HG03066 (cell line): ENCODE results near the gene OLFM3.

Experiments used
- ATAC-seq: cut with Tn5 transposase; IDR thresholded peaks from one replicate; pipeline ENCODE4 v1.9.1; 2021; ENCODE audit warnings: low read depth; ENCODE audit not compliant: unreplicated experiment

The OLFM3 gene

DNA sequence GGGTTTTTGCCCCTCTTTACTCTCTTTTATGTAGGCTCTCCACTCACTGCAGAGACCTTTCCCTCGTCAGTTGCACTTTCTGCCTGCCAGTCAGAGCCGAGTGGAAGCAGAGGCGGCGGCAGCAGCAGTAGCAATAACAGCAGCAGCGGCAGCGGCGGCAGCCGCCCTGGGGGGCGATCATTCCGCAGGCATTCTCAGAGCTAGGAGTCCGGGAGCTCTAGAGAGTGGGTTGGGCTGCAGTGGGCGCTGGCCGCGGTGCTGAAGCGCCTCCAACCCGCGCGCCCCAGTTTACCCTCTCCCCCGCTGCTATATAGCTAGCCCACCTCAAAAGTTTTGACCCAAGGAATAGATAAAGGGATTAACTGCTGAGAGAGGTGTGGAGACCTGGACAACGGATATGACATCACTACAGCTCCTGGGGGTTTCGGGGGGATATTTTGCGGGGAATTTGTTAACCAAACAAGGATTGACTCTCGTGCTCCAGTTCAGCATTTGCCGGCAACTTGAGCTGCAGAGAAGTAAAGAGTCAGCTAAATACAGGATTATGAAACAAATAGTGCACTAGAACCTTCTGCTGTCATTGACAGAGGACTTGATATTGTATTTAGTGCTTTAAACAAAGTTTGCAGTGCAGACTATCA, at the start of gene OLFM3:
OLFM3 (minus strand) TSS at position 102 of the 641 bp plus-strand sequence.
- no peak for ATAC-seq

DNA sequence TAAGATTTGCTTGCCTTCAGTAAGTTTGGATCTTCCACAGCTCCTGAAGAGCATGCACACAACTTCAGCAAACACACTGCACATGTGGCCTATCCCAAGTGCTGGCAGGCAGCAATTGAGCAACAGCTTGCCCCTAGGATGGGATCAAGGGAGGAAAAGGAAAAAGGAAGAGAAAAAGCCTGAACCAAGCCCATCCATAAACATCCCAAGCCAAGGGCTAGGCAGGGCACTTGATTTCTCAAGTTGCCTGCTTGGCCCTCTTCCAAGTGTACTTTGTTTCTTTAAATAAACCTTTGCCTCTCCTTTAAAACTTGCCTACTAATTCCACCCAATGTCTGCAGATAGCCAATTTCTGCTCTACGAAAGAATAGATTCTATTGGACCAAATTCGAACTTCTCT, 49.0 kb upstream of the OLFM3 start:
- no peak for ATAC-seq

DNA sequence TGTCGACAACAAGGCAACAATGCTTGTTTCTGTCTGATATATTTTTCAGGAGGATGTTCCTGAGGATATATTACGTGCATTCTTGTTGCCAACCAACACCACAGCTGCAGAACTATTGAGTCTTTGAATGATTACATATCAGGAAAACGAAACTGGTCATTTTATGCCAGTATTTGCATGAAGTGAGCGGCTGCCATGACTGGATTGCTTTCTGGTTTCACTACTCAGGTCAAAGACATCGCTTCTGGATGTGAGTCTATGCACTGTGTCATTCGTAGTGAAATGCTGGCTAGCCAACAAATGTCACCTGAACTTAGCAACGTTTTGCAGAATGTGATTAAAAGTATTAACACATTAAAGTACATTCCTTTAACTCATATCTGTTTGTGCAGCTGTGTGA, 35.8 kb upstream of the OLFM3 start:
- ATAC-seq, result no peak

DNA sequence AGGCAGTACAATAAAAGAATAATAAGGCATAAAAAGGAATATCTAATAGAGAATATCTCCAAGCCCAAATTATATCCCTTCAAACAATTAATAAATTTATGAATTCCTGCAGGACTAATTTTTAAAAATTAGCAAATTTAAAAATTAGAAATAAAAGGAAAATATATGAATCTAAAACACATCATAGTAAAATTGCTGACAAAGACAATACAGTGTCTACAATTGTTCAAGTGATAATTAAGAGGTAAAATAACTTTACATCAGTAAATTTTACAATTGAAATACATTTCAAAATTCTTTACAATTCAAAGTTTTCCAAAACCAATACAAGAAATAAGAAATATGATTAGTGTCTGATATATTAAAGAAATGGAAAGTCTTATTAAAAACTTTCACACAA, 22.8 kb upstream of the OLFM3 start:
- no peak for ATAC-seq

DNA sequence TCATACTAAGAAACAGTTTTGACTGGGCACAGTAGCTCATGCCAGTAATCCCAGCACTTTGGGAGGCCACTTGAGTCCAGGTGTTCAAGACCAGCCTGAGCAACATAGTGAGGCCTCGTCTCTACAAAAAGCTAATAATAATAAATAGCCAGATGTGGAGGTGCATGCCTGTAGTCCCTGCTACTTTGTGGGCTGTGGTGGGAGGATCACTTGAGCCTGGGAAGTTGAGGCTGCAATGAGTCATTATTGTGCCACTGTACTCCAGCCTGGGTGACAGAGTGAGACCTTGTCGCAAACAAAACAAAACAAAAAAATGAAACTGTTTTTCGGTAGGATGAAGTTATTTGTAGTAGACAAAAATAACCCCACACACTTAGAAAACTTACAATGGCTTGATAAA, 19.0 kb upstream of the OLFM3 start:
- ATAC-seq, result no peak

DNA sequence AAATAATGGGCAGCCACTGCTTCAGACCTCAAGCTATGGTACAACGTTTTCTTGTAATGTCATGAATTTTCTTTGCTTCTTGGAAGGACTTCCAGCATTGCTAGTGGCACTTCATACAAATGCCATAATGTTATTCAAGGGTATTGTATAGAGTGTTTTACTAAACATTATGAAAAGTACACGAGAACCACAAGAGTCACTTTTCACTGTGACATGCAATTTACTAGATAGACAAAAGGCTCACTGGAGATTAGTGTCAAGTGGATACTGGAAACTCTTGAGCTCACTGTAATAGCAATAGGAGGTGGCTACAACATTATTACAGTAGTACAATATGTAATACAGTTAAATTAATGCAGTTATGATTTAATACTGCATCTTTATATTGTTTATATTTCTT, 5.3 kb upstream of the OLFM3 start:
- ATAC-seq, result no peak

DNA sequence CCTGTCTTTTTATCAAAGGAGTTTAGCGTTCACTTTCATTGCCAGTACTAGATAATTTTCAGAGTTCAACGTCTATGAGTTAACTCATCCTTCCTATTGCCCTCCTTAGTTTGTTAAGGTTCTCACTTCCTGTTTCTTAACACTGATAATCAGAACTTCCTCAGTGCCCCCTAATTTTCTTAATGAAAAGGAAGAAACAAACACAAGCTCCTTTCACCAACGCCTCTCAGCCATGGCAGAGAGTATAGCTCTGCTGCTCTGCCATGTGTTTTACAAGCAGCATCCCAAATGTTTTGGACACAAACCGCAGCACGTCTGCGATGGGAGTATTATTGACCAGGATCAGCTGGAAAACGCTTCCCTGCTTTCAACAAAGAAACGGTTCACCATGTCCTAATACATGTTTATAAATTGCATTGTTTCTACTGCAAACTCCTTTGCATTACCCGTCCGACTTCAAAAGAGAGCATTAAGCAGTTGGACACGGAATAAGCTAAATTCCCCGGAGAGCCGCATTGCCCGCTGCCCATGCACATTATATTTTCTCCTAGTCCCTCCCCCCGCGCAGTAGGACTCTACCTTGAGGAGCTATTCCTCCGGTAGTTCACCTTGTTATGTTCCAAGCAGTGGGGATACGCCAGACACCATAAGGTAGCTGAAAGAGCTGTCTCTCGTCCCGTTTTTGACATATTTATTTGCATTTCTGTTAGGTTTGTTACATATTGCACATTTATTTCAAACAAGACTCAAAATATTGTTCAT, 561 bp downstream of the OLFM3 start:
- no peak for ATAC-seq

DNA sequence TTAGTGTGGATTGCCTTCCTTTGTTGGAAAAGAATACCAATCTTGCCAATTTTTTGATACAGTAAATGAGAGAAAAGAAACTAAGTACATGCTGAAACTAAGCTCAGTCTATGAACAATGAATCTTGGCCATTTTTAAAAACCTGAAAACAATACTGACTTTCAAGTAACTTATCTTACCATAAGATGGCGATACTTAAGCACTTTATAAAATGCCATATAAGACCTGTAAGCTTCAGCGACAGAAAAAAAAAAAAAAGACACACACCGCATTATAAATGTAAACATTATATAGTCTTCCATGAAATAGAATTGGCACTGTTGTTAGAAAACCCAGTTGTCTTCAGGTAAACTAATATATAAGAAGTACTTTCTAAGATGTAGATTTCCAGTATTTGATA, 3.0 kb downstream of the OLFM3 start:
- no peak for ATAC-seq

DNA sequence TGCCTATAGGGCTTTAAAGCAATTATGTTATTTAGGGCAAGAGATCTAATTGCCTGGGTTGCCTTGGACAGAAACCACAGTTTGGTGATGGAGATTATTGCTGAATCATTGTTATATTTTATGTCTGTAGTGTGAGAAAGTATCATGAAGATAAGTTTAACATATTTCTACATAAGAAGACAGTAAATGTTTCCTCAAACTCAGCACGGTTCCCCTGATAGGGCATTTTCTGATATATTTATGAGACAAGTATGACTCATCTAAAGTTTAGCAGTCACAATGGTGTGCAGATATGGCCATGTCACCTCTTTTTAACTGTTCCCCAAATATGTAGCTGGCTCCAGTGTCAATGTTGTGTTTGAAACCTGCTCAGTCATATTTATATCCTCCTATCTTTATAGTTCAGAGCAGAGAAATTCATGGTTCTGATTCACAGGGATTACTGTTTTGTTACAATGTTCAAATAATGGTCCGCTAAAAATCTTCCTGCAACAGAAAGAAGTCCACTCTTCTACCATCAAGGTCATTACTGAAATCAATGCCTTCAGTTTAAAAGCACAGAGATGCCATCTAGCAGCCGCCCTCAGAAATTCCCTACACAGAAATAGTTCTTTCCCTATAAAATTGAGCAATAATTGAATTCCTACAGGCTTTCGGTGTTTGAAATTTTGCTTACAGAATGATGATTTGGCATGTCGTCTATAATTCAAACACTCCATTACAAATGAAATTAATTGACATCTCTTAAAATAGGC, 3.7 kb downstream of the OLFM3 start:
- no peak for ATAC-seq

DNA sequence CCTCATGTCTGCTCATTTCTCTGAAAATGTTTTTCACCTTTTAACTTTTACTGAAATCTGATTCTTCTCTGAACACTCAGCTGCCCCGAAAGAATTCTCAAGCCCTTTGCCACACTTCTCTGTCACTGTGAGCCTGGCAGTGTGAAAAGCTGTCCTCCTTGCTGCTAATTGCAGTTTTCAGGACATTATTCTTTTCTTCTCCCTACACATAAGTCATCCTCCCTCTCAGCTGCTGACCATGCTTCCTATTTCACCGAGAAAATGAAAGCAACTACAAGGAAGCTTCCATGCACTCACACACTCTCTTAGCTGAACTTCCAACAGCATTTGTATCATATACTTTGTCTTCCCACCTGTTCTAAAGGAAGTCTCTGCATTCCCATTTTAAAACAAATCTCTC, 15.8 kb downstream of the OLFM3 start:
- no peak for ATAC-seq

DNA sequence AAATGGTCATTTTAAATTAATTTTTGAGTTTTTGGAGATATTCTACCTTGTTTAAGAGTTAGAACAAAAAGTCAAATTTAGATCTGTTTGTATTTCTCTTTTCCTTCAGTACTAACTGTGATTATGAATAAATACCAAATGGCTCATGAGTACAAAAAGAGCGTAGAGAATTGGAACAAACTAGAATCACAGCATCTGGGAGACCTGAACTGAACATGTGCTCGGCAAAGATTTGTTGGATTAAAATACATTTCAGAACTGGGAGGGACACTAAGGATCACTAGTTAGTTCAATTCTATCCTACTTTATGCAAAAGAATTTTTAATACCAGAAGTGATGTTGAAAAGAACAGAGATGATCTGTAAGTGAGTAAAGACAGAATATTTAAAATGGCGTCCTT, 19.5 kb downstream of the OLFM3 start:
- no peak for ATAC-seq

DNA sequence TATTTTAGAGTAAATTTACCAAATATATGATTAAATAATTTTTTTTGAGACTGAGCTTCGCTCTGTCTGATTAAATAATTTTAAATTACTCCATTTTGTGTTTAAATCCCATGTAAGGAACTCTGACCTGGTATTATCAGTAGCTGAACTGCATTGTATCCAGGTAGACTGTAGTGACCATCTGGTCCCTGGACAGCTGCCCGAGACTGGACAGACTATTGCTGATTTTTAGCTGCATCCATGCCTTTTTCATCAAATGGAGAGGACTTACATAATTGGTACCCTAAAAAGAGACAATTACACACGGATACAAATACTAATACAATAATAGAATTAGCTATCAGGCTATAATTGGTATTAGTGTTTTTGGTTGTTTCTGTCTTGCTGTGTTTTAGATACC, 20.6 kb downstream of the OLFM3 start:
- no peak for ATAC-seq

DNA sequence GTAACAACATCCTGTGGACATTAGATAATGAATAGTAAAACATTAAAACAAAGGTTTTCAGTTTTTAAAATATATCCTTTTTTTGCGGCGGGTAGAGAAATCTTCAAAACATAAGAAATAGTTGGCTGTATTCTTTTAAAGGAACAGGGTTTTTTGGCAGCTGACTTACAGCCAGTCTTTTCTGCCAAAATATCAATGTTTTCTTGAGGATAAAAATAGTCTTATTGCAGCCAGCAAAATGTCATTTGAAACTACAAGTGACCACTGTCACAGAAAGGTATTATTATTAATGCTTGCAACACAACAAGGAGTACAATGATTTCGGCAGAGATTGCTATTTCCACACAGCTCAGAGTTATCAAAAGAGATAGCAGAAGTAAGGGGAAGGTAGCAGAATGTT, 21.4 kb downstream of the OLFM3 start:
- ATAC-seq, result no peak

DNA sequence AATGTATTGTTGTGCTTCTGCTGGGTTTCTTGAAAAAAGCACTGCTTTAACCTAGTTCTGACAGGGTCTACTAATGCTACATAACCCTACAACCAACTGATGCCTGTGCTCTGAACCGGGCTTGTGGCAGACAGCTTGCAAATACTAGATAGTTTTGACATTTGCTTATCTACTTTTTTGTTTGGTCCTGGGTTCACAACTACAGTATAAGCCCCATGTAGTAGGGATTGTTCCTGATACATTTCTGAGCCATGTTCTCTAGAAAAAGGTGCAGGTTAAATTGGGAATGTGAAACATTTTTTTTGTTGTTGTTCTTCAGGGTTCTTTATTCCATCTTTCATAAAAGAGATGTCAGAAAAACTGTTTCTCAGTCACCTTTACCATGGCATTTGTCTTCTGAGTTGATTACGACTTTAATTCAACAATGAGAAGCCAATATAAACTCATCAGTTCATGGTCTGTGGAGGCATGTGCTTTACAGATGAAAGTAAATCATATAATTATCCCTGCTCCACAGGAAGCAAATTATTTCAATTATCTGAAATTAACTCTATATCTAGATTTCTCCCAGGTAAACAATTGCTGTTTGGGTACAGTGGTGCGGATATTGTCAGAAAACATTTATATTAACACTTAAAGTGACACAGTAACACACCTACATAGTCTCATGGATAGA, 22.0 kb downstream of the OLFM3 start:
- ATAC-seq, result no peak

DNA sequence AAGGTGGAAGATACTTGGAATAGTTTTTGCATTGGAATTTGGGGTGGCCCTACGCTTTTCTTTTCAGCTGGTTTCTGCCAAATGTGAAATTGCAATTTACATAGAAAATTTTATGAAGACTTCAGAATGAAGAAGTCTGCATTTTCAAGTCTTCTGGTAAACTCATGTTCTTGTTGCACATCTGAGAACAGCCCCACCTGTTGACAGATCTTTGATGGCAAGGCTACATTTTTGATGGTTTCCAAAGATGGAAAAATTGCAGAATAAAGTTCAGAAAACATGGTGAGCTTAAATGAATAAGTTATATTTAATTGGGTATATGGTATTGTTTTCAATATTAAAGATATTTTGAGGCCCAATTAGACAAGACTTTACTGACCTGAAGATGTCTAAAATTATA, 25.4 kb downstream of the OLFM3 start:
- no peak for ATAC-seq

DNA sequence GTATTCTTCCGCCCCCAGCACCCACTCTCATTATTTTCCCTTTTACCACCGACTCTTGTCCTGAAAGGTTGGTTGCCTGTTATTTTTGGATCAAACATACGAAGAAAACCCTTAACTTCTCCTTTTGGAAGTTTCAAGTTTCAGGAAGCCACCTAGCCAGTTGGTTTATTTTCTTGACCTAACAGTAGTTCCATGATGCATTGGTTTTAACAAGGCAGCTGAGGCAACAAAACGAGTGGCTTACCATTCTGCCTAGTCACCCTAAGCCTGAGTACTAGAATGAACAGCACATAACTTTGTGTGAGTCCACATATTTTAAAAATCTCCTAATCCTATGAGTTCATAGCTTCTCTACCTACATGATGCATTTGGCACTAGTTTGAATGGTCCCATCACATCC, 28.9 kb downstream of the OLFM3 start:
- no peak for ATAC-seq

DNA sequence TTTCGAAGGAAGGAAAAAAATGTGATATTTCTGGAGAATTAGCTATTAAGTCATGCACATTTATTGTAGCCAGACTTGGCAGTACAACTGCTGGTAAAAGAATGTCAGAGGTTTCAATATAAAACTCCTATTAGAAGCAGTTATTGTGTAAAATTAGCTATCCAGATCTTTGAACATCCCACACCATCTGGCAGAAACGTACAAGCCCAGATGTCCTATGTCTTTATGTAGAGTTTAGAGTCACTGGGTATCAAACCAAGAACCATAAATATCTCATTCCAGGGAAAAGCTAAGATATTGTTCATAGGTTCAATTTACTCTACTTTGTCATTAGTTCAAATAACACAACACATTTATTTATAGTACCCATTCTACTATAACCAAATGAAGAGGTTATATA, 31.4 kb downstream of the OLFM3 start:
- ATAC-seq, result no peak

DNA sequence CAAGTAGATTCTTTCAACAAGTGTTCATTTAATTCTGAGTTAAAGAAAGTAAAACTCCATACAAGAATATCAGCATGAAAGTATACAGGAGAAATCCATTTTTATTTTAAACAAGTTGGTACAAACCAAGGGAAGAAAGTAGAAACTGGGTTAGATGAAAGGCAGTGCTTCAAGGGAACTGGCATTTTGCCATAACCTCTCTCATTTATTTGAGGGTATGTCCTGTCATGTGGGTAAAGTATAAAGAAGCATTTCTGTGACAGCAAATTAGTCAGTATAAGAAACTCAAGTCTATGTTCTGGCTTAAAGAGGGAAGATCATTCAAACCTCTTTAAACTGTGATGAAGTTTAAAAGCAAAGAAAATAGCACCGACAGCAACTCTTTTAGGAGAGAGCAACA, 32.0 kb downstream of the OLFM3 start:
- ATAC-seq, result no peak

DNA sequence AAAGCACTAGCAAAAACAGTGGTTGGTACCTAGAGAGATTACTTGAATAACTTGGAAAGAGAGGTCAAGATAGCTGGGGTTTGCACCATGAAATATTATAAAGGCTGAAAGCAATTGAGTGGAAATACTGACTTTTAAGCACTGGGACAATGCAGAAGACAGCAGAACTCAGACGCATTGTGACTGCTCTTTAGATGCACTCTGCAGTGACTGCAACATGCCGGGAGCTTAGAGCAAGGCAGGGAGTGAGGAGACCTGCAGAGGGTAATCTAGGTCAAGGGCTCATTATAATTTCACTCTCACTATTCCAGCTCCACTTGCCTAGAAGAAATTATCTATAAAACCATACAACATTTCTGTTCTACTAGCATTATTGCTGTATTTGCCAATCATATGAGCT, 36.6 kb downstream of the OLFM3 start:
- ATAC-seq, result no peak

DNA sequence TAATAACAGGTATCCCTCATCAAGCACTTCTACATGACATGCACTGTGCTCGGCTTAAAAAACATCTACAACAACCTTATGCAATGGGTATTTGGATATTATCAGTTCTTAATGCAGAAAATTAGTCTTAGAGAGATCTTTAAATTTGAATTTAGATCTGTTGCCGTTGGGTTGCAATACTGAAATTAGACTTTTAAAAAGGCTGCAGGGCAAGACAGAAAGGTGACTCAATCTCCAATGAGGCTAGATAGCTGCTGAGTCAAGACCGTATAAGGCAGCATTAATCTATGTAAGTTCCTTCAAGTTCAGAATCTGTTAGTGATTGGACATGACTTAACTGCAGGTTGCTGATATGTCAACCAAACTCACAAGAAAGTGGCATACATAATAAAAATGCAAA, 37.3 kb downstream of the OLFM3 start:
- ATAC-seq, result no peak

DNA sequence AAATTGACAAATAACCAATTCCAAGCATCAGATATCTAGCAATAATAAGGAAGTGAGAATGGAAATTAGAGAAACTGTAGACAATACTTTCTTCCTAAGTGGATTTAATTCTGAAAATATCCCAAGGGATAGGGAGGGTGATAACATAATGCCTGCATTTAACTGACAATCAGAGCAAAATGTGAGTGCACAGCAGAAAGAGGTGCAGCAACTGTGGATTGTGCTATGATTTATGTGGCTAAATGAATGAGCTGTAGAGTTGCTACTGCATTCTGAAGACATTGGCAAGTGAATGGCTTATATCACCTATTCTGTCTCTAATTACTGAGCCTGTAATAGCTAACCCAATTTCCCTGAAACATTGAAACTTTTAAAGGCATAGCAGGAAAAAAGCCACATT, 39.0 kb downstream of the OLFM3 start:
- no peak for ATAC-seq
